Activated B cell treated with CpG ODN at 0.5 μM for 24 hours (primary cell): ENCODE data around the gene TNFAIP8L1. TPM values are rescaled to one million over a fixed set of nuclear protein-coding genes. Genes with fewer than 3 reads are reported as not detected.

ENCODE experiments used
- ATAC-seq: fragments of 200-7000 bp; cut with Tn5 transposase; one replicate; pipeline ENCODE4 v1.10.0; 2021; ENCODE audit warnings: low read depth, mild to moderate bottlenecking, moderate library complexity
- CTCF ChIA-PET: fragments of 350-600 bp; sonication (Branson Sonifier 250); formaldehyde crosslinking; loops from one replicate; lab custom pipeline; 2021; ENCODE audit warnings: antibody characterized with exemption; lab: Charles Lee
- POLR2A ChIA-PET: fragments of 350-600 bp; sonication (Branson Sonifier 250); formaldehyde crosslinking; loops from one replicate; lab custom pipeline; 2021; ENCODE audit warnings: antibody characterized with exemption; lab: Charles Lee
- DNase-seq: peaks from one replicate; pipeline ENCODE4 v3.0.0; 2022
- H3K27ac Mint-ChIP-seq: one replicate; pipeline ENCODE4 v1.8.0; 2020; ENCODE audit warnings: mixed read lengths
- H3K27me3 Mint-ChIP-seq: one replicate; pipeline ENCODE4 v1.8.0; 2021; ENCODE audit warnings: mixed read lengths
- H3K36me3 Mint-ChIP-seq: one replicate; pipeline ENCODE4 v1.8.0; 2021; ENCODE audit warnings: low read depth, mixed read lengths
- H3K4me1 Mint-ChIP-seq: one replicate; pipeline ENCODE4 v1.8.0; 2021; ENCODE audit warnings: mixed read lengths
- H3K4me3 Mint-ChIP-seq: one replicate; pipeline ENCODE4 v1.8.0; 2020; ENCODE audit warnings: mild to moderate bottlenecking, mixed read lengths
- H3K9me3 Mint-ChIP-seq: one replicate; pipeline ENCODE4 v1.8.0; 2020; ENCODE audit warnings: mixed read lengths
- CTCF ChIP-seq: fragments of 200-600 bp; IDR thresholded peaks from one replicate; pipeline ENCODE4 v1.8.0; 2022; ENCODE audit warnings: antibody characterized with exemption, mild to moderate bottlenecking
- intact Hi-C: fragments of 100-400 bp; cut with micrococcal nuclease; formaldehyde crosslinking; loops from one replicate; pipeline ENCODE4 v1.15.1; 2024
- total RNA-seq: library from RNA; stranded (reverse); gene quantifications from 2 replicates; pipeline ENCODE4 v1.2.3, GENCODE V29; 2022

TNFAIP8L1 gene
- total RNA-seq, 1 donor from 2014 or later = 15.5 TPM

- ATAC-seq (peak; percentile 37), DNase-seq (no peak)
- H3K36me3 Mint-ChIP-seq = no peaks in the 10 kb centered on the region
- intact Hi-C loops = no loop called here
- no peak overlapping the region for H3K4me3 Mint-ChIP-seq
- peaks cover 13% of the 10 kb centered on the region for H3K27me3 Mint-ChIP-seq
- no peaks in the 10 kb centered on the region for H3K9me3 Mint-ChIP-seq
- no peak overlapping the region for H3K27ac Mint-ChIP-seq
- ChIA-PET POLR2A (interaction anchor here (0.7 kb wide), 1 partner anchor 14 kb away, joined by 5 read pairs; no protein-coding TSS in a partner anchor), CTCF (no interaction called here)
- no peak for TF ChIP-seq CTCF
- H3K4me1 Mint-ChIP-seq = peaks cover 9% of the 10 kb centered on the region
Observed at GRCh38 chr19:4609878-4610511, 29.3 kb upstream of the TNFAIP8L1 start.

- ATAC-seq (no peak), DNase-seq (no peak)
- no peak for TF ChIP-seq CTCF
- Mint-ChIP-seq H3K9me3 (no peaks in the 10 kb centered on the region), H3K4me1 (peaks cover 7% of the 10 kb centered on the region), H3K27me3 (peaks cover 15% of the 10 kb centered on the region), H3K4me3 (no peak overlapping the region), H3K27ac (no peak overlapping the region), H3K36me3 (no peaks in the 10 kb centered on the region)
- ChIA-PET POLR2A (no interaction called here), CTCF (no interaction called here)
- intact Hi-C loops = no loop called here
Observed at GRCh38 chr19:4613254-4613751, 26.0 kb upstream of the TNFAIP8L1 start.

GRCh38 chr19:4618019-4618418 lies 21.3 kb upstream of the TNFAIP8L1 start:
- intact Hi-C loops = no loop called here

GRCh38 chr19:4619668-4620294 lies 19.5 kb upstream of the TNFAIP8L1 start:
- no peak for TF ChIP-seq CTCF
- H3K27me3 Mint-ChIP-seq = peaks cover 17% of the 10 kb centered on the region
- intact Hi-C loops = no loop called here
- H3K4me1 Mint-ChIP-seq = no peaks in the 10 kb centered on the region
- no peaks in the 10 kb centered on the region for H3K9me3 Mint-ChIP-seq
- H3K27ac Mint-ChIP-seq = no peak overlapping the region
- CTCF ChIA-PET = no interaction called here
- DNase-seq = no peak
- H3K36me3 Mint-ChIP-seq = no peaks in the 10 kb centered on the region
- H3K4me3 Mint-ChIP-seq = no peak overlapping the region
- POLR2A ChIA-PET = no interaction called here
- no peak for ATAC-seq

More at GRCh38 chr19:4618019-4618418, 21.3 kb upstream of the TNFAIP8L1 start:
- no peak for TF ChIP-seq CTCF
- peaks cover 13% of the 10 kb centered on the region for H3K27me3 Mint-ChIP-seq
- ChIA-PET POLR2A (no interaction called here), CTCF (interaction anchor here (1.4 kb wide), 1 partner anchor 15 kb away, joined by 5 read pairs; no protein-coding TSS in a partner anchor)
- no peaks in the 10 kb centered on the region for H3K36me3 Mint-ChIP-seq
- H3K4me3 Mint-ChIP-seq = no peak overlapping the region
- H3K4me1 Mint-ChIP-seq = no peaks in the 10 kb centered on the region
- no peak for ATAC-seq
- no peaks in the 10 kb centered on the region for H3K9me3 Mint-ChIP-seq
- no peak overlapping the region for H3K27ac Mint-ChIP-seq
- no peak for DNase-seq

GRCh38 chr19:4620675-4621074 lies 18.6 kb upstream of the TNFAIP8L1 start:
- POLR2A ChIA-PET = no interaction called here
- Mint-ChIP-seq H3K27me3 (peaks cover 15% of the 10 kb centered on the region), H3K36me3 (no peaks in the 10 kb centered on the region), H3K4me3 (no peak overlapping the region), H3K27ac (no peak overlapping the region), H3K4me1 (no peaks in the 10 kb centered on the region), H3K9me3 (no peaks in the 10 kb centered on the region)
- DNase-seq (no peak), ATAC-seq (no peak)
- CTCF ChIA-PET = interaction anchor here (1.0 kb wide), 1 partner anchor 28 kb away, joined by 4 read pairs; no protein-coding TSS in a partner anchor
- intact Hi-C loops = no loop called here
- no peak for TF ChIP-seq CTCF
